Mesodermal cell (in vitro differentiated cells): ENCODE measurements around the gene IL20RA.

Experiments used
- H3K27ac ChIP-seq: 2 replicates; pipeline ENCODE4 v1.7.0; 2013; ENCODE audit warnings: mild to moderate bottlenecking, low read depth, low read length, moderate library complexity; ENCODE audit not compliant: severe bottlenecking
- H3K36me3 ChIP-seq: 2 replicates; pipeline ENCODE4 v1.7.1; 2013; ENCODE audit warnings: mild to moderate bottlenecking, low read length, moderate library complexity; ENCODE audit not compliant: control insufficient read depth, insufficient read depth
- H3K4me1 ChIP-seq: one replicate; pipeline ENCODE4 v1.7.1; 2013; ENCODE audit warnings: mild to moderate bottlenecking, low read length; ENCODE audit not compliant: insufficient read depth, control insufficient read depth, poor library complexity, severe bottlenecking
- H3K4me3 ChIP-seq: 2 replicates; pipeline ENCODE4 v1.7.0; 2013; ENCODE audit warnings: low read length, control low read depth, mild to moderate bottlenecking; ENCODE audit not compliant: insufficient read depth, poor library complexity, severe bottlenecking; ENCODE audit errors: extremely low read depth
- H3K9me3 ChIP-seq: 2 replicates; pipeline ENCODE4 v1.7.1; 2013; ENCODE audit warnings: mild to moderate bottlenecking, low read length, moderate library complexity; ENCODE audit not compliant: control insufficient read depth
- WGBS, 2 experiments: methylation state at CpG; one replicate each; pipeline ENCODE4 v1.1.5; 2013; ENCODE audit warnings: missing lambda C conversion rate in 2 of 2; ENCODE audit not compliant: insufficient coverage in 2 of 2; 5-methylcytosine and 5-hydroxymethylcytosine counted together

The IL20RA gene

GRCh38 chr6:137020776-137021175, 24.0 kb downstream of the IL20RA start:
- Histone ChIP-seq H3K27ac (no peak overlapping the region), H3K4me3 (no peak overlapping the region), H3K4me1 (no peaks in the 10 kb centered on the region), H3K36me3 (no peaks in the 10 kb centered on the region), H3K9me3 (no peaks in the 10 kb centered on the region)
- 80 to 100% methylated on average over 1 to 4 of the region's 4 CpGs for WGBS, 2 experiments

GRCh38 chr6:137019476-137020272, 25.1 kb downstream of the IL20RA start:
- no peaks in the 10 kb centered on the region for H3K36me3 ChIP-seq
- H3K4me1 ChIP-seq, result no peaks in the 10 kb centered on the region
- H3K9me3 ChIP-seq, result no peaks in the 10 kb centered on the region
- H3K27ac ChIP-seq, result no peak overlapping the region
- 53 to 60% methylated on average over 1 to 3 of the region's 4 CpGs for WGBS, 2 experiments
- H3K4me3 ChIP-seq, result no peak overlapping the region

DNA sequence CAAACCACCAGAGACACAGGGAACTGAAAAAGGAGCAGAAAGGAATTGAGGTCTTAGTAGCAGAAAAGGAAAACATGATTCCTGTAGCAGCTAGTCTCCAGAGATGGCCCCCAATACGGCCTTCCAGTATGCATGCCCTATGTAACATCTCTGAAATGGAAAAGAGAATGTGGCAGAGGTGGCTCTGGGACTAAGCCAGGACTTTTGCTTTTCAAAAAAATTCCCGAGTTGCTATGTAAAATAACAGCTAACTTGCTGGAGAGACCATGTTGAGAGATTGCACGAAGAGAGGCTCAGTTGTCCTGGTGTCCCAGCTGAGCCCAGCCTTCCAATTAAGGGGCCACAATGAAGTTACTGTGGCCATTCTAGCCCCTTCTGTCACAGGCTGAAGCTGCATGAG, 27.7 kb downstream of the IL20RA start:
- Histone ChIP-seq H3K4me3 (no peak overlapping the region), H3K27ac (no peak overlapping the region), H3K9me3 (no peaks in the 10 kb centered on the region), H3K4me1 (no peaks in the 10 kb centered on the region), H3K36me3 (no peaks in the 10 kb centered on the region)
- WGBS, 2 experiments, result 73 to 74% methylated on average over 2 to 3 of the region's 3 CpGs

DNA sequence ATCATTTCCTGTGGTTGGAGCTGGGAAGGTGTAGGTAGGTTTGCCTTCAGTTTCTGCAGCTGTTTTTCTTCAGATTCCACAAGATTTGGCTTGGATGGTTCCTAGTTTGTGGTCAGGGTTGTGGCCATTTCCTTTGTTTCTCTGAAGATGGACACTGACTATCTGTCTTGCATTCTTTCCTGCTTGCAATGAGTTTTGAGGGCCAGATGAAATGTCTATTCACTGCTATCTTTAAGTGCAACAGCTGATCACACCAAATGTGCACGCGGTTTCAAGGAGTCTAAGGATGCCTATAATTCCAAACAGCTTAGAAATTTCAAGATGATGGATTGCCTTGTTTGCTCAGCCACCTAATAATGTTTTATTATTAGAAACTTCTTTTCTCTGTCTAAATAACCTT, 28.4 kb downstream of the IL20RA start:
- WGBS, 2 experiments, result no CpG with 5 or more reads among the region's 2 CpGs
- no peak overlapping the region for H3K4me3 ChIP-seq
- no peaks in the 10 kb centered on the region for H3K9me3 ChIP-seq
- H3K36me3 ChIP-seq, result no peaks in the 10 kb centered on the region
- no peak overlapping the region for H3K27ac ChIP-seq
- H3K4me1 ChIP-seq, result no peaks in the 10 kb centered on the region

GRCh38 chr6:137015943-137016342, 28.8 kb downstream of the IL20RA start:
- Histone ChIP-seq H3K4me1 (no peaks in the 10 kb centered on the region), H3K9me3 (no peaks in the 10 kb centered on the region), H3K27ac (no peak overlapping the region), H3K4me3 (no peak overlapping the region), H3K36me3 (no peaks in the 10 kb centered on the region)
- 69 to 73% methylated on average over 4 of the region's 4 CpGs for WGBS, 2 experiments

GRCh38 chr6:137013738-137014602, 30.8 kb downstream of the IL20RA start:
- 40 to 70% methylated on average over 2 to 3 of the region's 5 CpGs for WGBS, 2 experiments
- Histone ChIP-seq H3K4me3 (no peak overlapping the region), H3K4me1 (no peaks in the 10 kb centered on the region), H3K9me3 (no peaks in the 10 kb centered on the region), H3K27ac (no peak overlapping the region), H3K36me3 (no peaks in the 10 kb centered on the region)

GRCh38 chr6:137013031-137013430, 31.7 kb downstream of the IL20RA start:
- Histone ChIP-seq H3K9me3 (no peaks in the 10 kb centered on the region), H3K36me3 (no peaks in the 10 kb centered on the region), H3K4me3 (no peak overlapping the region), H3K27ac (no peak overlapping the region), H3K4me1 (no peaks in the 10 kb centered on the region)
- WGBS, 2 experiments, result 100% methylated on average over 1 of the region's 1 CpG

DNA sequence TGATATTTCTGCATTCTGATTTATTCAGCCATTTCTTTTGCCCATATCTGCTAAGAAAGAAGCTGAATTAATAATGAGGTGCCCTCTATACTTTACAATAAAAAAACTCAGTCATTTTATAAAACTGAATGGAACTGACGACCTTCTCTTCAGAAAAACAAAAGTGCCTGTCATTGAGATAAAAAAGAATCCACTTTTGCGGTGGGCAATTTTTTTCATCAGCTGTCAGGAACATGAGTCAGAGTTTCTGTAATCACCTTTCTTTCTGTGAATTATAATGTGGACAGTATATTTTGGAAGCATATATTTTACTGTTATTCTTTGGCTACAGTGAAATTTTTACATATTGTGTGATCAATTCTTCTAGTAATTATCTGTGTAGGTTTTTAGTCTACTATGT, 33.4 kb downstream of the IL20RA start:
- no peaks in the 10 kb centered on the region for H3K36me3 ChIP-seq
- no peak overlapping the region for H3K4me3 ChIP-seq
- H3K4me1 ChIP-seq, result no peaks in the 10 kb centered on the region
- no peaks in the 10 kb centered on the region for H3K9me3 ChIP-seq
- 83% methylated on average over 1 of the region's 2 CpGs; no CpG with 5 or more reads in 1 of the 2 experiments for whole genome bisulfite sequencing, 2 experiments
- no peak overlapping the region for H3K27ac ChIP-seq

- Histone ChIP-seq H3K4me1 (no peaks in the 10 kb centered on the region), H3K4me3 (no peak overlapping the region), H3K27ac (no peak overlapping the region), H3K36me3 (no peaks in the 10 kb centered on the region), H3K9me3 (no peaks in the 10 kb centered on the region)
- 82 to 100% methylated on average over 2 of the region's 4 CpGs for whole genome bisulfite sequencing, 2 experiments
Measured at GRCh38 chr6:137010128-137010718, 34.5 kb downstream of the IL20RA start.

DNA sequence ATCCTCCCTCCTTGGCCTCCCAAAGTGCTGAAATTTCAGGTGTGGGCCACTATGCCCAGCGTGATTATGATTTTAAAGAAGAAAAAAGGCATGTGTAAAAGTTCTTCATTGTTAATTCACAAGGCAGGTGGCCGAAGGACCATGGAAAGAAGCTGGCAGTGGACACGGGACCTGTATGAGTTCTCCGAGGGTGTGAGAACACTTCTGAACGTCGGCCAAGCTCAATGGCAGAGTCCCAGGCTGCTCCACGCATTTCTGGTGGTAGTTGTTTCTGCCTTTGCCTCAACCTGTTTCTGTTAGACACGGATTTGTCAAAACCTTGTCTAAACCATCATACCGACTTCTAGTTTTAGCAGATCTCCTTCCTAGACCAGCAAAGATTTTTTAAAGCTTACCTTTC, 36.6 kb downstream of the IL20RA start:
- H3K27ac ChIP-seq, result no peak overlapping the region
- 92 to 94% methylated on average over 9 of the region's 9 CpGs for WGBS, 2 experiments
- no peaks in the 10 kb centered on the region for H3K36me3 ChIP-seq
- no peaks in the 10 kb centered on the region for H3K9me3 ChIP-seq
- no peaks in the 10 kb centered on the region for H3K4me1 ChIP-seq
- no peak overlapping the region for H3K4me3 ChIP-seq
